Activated CD4-positive, alpha-beta T cell treated with anti-CD3 and anti-CD28 coated beads for 4 hours (primary cell): ENCODE measurements around the gene TRIM46.
A peak's percentile ranks its signal among the peaks of the same experiment; 100 is the strongest.
"Not testable (repeated sequence)": the region's sequence is repeated elsewhere in the genome, so short reads cannot be mapped to it uniquely, and the experiment has no call there.

ENCODE experiments used
- DNase-seq, 2 donors: peaks; one replicate each; pipeline ENCODE4 v3.0.0-alpha.2; 2020

TRIM46 gene

GRCh38 chr1:155208541-155209311 lies 35.1 kb downstream of the TRIM46 start, which contains the start of gene MTX1:
Gene MTX1, plus strand, starts transcription at chr1:155208695. Its CDS starts 110 bp downstream, at chr1:155208805.
- peak; percentile 81 to 84 for DNase-seq

DNA sequence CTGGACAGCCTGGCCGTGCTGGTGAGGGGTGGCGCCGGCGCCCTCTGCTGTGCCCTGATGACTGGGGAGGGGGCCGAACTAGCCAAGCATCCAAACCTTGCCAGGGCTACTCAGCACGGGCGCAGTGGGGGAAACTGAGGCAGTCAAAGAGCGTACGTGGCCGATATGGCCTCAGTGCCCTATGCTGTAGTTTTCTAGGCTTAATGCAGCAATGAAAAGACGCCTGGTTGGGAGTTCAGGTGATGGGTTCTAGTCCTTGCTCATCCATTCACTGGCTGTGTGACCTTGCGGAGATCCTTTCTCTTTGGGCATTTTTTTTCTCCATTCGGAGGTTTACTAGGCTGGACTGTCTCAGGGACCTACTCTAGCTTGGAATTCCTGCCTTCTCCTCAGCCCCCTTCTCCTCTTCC lies 35.7 kb downstream of the TRIM46 start:
- DNase-seq: no peak

GRCh38 chr1:155210314-155211104 lies 36.9 kb downstream of the TRIM46 start:
- DNase-seq: no peak

DNA sequence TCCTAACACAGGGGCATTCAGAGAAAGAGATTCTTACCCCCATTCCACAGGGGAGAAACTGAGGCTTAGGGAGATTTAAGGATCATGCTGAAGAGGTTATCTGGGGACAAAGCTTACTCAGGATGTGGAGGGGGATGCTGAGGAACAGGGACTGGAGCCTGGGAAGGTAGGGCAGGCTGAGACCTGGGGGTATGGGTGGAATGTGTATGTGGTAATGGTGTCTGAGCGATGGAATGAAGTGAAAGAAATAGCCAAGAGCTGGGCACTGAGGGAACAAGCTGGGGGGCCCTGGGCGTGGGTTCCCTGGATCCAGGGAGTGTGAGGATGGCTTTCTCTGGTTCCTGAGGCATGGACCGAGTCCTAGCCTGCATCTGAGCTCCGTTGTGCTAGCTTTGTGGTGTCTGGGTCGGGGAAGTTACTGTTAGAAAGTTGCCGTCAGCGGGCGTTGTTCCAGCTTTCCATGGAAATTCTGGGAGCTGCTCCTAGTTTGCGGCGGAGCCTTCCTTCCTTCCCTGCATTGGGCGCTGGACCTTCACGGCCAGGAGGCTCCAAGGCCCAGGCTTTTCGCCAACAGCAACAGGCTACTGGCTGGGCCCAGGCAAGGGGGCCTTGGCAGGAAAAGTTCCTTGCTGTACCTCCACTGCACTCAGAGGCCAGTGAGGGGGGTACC lies 37.9 kb downstream of the TRIM46 start:
- not testable (repeated sequence) for DNase-seq

- not testable (repeated sequence) for DNase-seq
Measured at GRCh38 chr1:155212051-155212440, 38.4 kb downstream of the TRIM46 start.

DNA sequence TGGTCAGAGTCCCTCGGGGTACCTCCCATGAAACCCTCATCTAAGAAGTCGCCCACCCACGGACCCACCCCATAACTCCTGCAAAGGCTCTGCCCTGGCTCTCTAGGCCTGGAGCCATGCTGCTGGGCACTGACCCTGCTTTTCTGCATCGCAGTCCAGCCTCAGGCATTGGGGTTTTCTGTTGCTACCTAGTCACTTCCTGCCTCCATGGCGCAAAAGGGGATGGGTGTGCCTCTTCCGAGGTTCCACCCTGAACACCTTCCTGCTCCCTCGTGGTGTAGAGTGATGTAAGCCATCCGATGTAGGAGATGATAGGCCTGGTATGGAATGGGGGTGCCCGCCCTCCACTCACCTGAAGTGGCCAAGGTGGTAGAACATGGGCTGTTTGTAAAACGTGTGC lies 41.1 kb downstream of the TRIM46 start:
- not testable (repeated sequence) for DNase-seq

- DNase-seq: no peak
Measured at GRCh38 chr1:155218854-155219591, 45.4 kb downstream of the TRIM46 start.

GRCh38 chr1:155219592-155220031 lies 46.0 kb downstream of the TRIM46 start:
- no peak for DNase-seq

- not testable (repeated sequence) for DNase-seq
Measured at GRCh38 chr1:155220211-155220965, 46.7 kb downstream of the TRIM46 start.

DNA sequence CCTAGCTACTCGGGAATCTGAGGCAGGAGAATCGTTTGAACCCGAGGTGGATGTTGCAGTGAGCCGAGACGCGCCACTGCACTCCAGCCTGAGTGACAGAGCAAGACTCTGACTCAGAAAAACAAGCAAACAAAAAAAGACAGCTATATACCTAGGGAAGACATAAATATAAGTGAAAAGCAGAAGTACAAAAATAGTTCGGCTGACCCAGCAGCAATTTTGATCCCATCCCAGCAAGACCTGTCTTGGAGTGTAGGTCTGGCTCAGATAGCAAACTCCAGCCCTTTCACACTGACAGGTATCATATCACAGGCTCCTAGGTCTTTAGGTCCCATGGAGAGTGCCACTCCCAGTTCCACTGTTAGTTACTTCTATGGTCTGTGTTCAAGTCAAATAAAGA lies 49.4 kb downstream of the TRIM46 start:
- DNase-seq: no peak

GRCh38 chr1:155225404-155225759 lies 51.7 kb downstream of the TRIM46 start:
- not testable (repeated sequence) for DNase-seq

DNA sequence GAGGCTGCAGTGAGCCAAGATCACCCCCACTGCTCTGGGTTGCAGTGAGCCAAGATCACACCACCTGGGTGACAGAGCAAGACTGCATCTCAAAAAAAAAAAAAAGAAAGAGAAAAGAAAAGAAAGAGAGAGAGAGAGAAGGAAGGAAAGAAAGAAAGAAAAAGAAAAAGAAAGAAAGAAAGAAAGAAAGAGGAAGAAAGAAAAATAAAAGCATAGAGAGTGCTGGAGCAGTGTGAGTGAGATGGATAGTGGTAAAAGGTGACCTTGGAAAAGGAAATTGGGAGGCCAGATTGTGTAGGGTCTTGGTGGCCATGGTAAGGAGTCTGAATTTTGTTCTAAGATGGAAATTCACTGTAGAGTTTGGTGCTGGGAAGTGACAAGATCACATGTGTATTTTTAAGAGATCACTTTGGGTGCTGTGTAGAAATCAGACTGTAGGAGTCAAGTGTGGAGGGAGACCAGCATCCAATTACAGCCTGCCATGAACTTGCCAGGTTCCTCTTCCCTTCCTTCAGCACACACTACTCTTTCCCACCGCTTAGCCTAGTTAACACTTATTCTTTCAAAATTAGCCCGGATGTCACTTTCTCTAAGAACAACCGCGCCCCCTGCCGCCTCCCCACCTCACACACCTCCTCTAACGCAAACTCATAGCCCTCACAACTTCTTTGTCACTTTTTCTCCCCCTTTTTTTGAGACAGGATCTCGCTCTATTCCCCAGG lies 52.7 kb downstream of the TRIM46 start:
- peak; percentile 81 to 95 for DNase-seq

DNA sequence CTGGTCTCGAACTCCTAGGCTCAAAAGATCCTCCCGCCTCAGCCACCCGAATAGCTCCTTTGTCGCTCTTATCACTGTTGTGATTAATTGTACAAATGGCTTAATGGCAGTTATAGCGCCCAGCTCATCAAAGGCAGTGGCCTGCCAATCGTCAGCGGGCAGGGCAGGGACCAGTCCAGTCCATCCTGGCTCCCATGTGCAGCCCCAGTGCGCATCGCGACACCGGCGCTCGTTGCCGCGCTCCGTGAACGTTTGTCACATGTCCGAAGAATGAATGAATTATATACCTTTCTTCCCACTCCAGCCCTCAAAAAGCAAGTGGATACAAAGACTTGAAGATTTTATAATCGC lies 53.2 kb downstream of the TRIM46 start:
- peak in 1 of 2 donors; percentile 30 for DNase-seq

DNA sequence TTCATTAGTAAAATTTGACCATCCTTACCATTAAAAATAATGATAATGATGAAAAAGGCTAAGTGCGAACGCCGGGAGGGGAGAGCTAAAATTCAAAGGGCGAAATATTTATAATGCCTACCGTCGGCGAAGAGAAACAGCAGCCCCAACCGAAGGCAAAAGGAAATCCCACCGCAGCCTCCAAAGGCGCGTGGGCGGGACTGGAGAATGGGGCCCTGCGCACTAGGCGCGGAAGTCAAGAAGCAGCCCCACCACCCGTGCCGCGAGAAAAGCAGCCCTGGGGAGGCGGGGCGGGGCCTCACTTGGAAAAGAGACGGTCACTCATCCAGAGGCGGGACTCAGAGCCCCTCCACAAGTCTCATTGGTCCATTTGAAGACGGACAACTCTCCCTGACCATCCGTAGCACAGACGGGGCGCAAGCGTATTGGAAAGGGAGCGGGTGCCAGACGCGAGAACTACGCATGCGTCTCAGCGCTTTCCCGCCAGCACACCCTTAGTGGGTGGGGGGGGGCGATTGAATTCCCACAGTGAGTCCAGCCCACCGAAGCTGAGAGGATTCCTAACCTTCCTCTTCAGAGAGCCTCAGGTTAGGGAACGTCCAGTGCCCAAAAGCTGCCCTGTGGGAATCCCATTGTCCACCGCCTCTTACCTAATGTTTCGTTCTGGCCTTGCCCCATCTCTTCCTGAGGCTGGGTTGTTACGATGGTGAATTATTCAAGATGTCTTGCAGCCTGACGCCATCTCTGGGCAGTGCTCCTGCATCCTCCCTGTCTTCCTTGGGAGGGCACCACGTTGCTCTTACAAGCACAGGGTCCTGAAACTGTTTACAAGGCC lies 53.8 kb downstream of the TRIM46 start:
- peak; percentile 99 to 100 for DNase-seq

- DNase-seq: no peak
Measured at GRCh38 chr1:155228096-155228427, 54.4 kb downstream of the TRIM46 start.

DNA sequence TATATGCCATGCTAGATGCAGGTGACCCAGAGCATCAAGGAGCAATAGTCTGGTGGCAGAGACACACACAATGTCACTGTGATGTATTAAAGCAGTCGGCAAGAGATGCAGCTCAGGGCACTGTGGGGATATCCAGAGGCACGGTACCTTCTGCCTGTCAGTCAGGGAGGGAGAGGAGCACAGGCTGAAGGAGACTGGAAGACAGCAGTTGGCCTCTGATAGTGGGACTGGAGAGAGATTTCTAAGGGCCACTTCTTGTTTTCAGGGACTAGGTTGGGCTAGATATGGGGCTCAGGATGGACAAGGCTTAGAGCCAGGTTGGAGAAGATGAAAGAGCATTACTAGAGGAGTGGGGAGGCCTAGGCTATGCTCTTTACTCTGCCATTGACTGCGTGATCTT lies 57.7 kb downstream of the TRIM46 start:
- DNase-seq: not testable (repeated sequence)

GRCh38 chr1:155232001-155232978 lies 58.6 kb downstream of the TRIM46 start:
- DNase-seq: not testable (repeated sequence)

DNA sequence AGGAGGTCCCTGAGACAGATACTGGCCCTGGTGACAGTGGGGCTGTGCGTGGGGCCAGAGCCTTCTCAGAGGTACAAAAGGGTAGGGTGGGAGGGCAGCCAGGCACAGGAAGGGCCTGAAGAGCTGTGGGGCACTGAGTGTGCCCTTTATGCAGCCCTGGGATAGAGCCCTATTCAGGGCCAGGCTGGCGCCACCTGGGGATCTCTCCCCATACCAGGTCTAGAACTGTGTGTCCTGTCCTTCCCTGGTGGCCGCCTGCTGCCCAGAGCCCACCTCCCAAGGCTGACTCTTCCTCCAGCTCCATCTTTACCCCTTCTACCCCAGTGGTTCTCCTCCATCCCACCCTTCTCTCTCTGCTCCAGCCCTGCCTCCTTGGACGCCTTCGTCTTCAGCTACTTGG lies 59.9 kb downstream of the TRIM46 start:
- DNase-seq: not testable (repeated sequence)
